ENCODE data around the gene HPS1.

DNA sequence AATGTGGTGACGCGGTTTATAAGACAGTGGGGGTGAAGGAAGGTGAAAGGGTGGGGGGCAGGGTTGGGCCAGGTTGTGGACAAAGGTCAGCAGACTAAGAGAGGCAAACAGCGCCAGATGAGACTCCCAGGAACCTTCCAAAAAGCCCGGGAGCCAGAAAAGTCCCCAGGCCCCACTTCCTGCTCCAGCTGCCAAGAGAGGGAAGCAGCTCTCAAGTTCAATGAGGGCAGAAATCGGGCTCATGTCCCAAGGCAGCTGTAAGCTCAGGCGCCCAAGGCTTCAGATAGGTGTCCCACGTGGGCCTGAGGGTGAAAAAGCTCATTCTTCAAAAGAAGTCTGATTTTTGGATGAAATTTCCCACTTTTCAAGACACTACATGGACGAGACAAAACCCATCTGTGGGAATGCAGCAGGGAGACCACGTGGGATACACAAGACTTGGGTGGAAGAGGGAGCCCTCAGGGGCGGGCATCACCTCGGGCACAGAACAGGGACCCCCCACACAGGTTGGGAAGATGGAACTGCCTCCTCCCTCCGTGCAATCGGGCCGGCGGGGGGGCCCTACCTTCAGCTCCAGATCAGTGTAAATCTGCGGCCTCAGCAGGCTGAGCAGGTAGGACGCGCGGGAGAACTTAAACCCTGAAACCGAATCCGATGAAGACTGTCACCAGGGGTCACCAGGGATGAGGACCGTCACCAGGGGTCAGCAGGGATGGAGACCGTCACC lies 39.6 kb downstream of the HPS1 start:
- TF ChIP-seq EZH2phosphoT487 (IDR thresholded peaks at IDR 0.05; ENCODE audit: borderline replicate concordance, low read depth, low read length) = no peak
- TF ChIP-seq, protein P1, sequence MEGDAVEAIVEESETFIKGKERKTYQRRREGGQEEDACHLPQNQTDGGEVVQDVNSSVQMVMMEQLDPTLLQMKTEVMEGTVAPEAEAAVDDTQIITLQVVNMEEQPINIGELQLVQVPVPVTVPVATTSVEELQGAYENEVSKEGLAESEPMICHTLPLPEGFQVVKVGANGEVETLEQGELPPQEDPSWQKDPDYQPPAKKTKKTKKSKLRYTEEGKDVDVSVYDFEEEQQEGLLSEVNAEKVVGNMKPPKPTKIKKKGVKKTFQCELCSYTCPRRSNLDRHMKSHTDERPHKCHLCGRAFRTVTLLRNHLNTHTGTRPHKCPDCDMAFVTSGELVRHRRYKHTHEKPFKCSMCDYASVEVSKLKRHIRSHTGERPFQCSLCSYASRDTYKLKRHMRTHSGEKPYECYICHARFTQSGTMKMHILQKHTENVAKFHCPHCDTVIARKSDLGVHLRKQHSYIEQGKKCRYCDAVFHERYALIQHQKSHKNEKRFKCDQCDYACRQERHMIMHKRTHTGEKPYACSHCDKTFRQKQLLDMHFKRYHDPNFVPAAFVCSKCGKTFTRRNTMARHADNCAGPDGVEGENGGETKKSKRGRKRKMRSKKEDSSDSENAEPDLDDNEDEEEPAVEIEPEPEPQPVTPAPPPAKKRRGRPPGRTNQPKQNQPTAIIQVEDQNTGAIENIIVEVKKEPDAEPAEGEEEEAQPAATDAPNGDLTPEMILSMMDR (conservative IDR thresholded peaks at IDR 0.05; ENCODE audit: low read length) = no peak

Measured in OCI-LY7 (cell line).